ENCODE measurements around the gene ZDHHC1.
A peak's percentile ranks its signal among the peaks of the same experiment; 100 is the strongest.

Gene ZDHHC1

DNA sequence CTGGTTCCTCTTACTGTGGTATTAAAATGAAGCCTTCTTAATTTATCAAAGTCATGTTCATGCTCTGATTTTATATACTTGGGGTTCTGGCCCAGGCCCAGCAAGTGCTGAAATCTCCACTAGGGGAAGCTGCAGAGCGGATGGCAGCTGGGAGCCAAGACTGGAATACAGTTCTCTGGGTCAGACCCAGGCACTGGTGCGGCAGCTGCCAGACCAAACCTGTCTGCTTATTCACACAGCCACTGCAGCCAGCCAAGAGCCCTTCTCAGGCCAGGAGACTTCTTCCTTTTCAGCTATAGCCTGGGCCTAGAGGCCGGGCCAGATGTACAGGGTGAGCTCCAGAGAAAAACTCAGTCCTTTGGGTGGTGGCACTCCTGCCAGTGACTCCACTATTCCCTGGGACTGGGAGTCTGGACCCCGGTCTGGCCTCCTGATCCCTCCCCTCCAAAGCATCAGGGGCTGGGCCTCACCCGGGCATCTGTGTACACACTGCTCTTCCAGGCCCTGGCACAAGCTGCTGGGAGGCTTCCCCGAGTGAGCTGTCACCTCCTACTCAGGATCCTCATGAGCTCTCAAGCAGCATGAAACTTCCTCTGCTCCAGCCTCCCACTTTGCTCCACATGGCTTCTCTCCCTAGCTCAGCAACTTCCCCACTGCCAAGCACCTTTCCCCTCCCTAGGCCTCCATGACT is 40.3 kb upstream of the ZDHHC1 start:
- DNase-seq (ENCODE audit: low read depth) = peak; percentile 92
- TF ChIP-seq CTCF (IDR thresholded peaks at IDR 0.05; ENCODE audit: control insufficient read depth, extremely low read depth, insufficient read depth) = peak; percentile 66
- H3K4me3 ChIP-seq (ENCODE audit: low read depth, low read length) = no peak overlapping the region

DNA sequence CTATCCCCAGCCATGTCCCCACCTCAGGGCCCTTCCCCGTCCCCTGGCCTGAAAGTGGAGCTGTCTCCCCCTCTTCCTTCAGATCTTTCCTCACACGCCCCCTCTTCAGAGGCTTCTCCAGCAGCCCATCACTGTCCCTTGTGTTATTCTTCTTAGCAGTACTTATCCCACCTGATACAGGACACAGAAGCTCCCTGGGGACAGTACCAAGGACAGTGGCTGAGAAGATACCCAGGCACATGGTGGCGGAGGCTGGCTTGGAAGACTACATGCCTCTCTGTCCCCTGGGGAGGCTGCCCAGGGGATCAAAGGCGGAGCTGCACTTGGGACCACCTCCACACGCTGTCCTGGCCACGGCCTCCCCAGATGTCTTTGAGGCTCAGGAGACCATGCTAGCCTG is 38.6 kb upstream of the ZDHHC1 start:
- H3K4me3 ChIP-seq (ENCODE audit: low read depth, low read length) = no peak overlapping the region
- DNase-seq (ENCODE audit: low read depth) = no peak
- TF ChIP-seq CTCF (IDR thresholded peaks at IDR 0.05; ENCODE audit: control insufficient read depth, extremely low read depth, insufficient read depth) = no peak

GRCh38 chr16:67454104-67454503 is 37.8 kb upstream of the ZDHHC1 start:
- H3K4me3 ChIP-seq (ENCODE audit: low read depth, low read length) = no peak overlapping the region
- no peak for DNase-seq (ENCODE audit: low read depth)
- no peak for TF ChIP-seq CTCF (IDR thresholded peaks at IDR 0.05; ENCODE audit: control insufficient read depth, extremely low read depth, insufficient read depth)

GRCh38 chr16:67451704-67452435 is 35.6 kb upstream of the ZDHHC1 start:
- no peak overlapping the region for H3K4me3 ChIP-seq (ENCODE audit: low read depth, low read length)
- DNase-seq (ENCODE audit: low read depth) = peak; percentile 90
- TF ChIP-seq CTCF (IDR thresholded peaks at IDR 0.05; ENCODE audit: control insufficient read depth, extremely low read depth, insufficient read depth) = no peak

DNA sequence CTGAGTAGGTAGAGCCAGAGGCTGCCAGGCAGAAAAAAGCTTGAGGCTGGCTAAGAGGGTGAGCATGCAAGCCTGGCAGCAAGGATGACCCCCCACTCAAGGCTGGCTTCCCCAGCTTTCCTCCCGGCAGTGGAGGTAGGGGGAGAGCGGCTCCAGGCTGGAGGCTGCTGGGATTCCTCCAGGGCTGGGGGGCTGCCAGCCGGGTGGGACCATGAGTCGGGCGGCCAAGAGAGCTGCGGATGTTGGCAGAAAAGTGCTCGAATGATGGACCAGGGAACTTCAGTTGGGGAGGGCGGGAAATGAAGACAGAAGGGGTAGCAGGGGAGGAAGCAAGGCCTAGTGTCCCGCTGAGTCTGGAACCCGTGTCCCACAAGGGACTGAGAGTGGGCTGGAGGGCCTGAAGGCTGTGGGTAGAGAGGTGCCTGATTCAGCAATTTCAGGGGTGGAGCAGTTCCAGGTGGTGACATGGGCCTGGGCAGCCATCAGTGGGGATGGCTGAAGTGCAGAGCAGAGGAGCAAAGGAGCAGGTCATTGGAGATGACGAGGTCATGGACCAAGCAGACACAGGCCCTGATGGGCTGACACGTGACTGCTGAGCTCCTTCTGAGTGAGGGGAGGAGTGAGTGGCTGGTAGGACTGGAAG is 34.9 kb upstream of the ZDHHC1 start:
- H3K4me3 ChIP-seq (ENCODE audit: low read depth, low read length) = no peak overlapping the region
- no peak for TF ChIP-seq CTCF (IDR thresholded peaks at IDR 0.05; ENCODE audit: control insufficient read depth, extremely low read depth, insufficient read depth)
- no peak for DNase-seq (ENCODE audit: low read depth)

DNA sequence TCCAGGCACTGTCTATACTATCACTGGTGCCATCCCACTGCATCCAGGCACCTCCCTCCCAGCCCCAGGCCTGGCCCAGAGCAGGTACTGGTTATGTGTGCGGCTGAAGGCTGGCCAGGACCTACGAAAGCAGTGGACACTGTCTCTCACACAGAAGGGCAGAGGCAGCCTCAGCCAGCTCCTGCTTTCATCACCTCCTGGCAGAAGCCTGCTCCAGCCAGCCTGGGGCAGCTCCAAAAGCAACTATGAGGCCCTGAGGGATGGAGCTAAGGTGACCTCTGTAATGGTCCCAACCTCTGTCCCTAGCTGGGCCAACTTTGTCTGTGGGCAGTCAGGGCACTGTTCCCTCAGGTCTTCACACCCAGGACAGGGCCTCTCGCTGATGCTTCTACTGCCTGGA is 33.5 kb upstream of the ZDHHC1 start:
- no peak for DNase-seq (ENCODE audit: low read depth)
- no peak overlapping the region for H3K4me3 ChIP-seq (ENCODE audit: low read depth, low read length)
- no peak for TF ChIP-seq CTCF (IDR thresholded peaks at IDR 0.05; ENCODE audit: control insufficient read depth, extremely low read depth, insufficient read depth)

All from LNCaP clone FGC (cell line).